B cell (primary cell): ENCODE measurements around the gene ZIC4. TPM values are rescaled to one million over a fixed set of nuclear protein-coding genes. Genes with fewer than 3 reads are reported as not detected.

Experiments
- ATAC-seq: fragments of 200-7000 bp; cut with Tn5 transposase; one replicate; pipeline ENCODE4 v1.10.0; 2021; ENCODE audit warnings: low read depth, mild to moderate bottlenecking, moderate number of reproducible peaks, moderate library complexity
- CTCF ChIA-PET: fragments of 350-600 bp; sonication (Branson Sonifier 250); formaldehyde crosslinking; loops from one replicate; lab custom pipeline; 2021; ENCODE audit warnings: antibody characterized with exemption, inconsistent platforms; lab: Charles Lee
- POLR2A ChIA-PET: fragments of 350-600 bp; sonication (Branson Sonifier 250); formaldehyde crosslinking; loops from one replicate; lab custom pipeline; 2021; ENCODE audit warnings: antibody characterized with exemption; lab: Charles Lee
- DNase-seq: peaks from one replicate; pipeline ENCODE4 v3.0.0; 2013
- H2AFZ ChIP-seq: 2 replicates; pipeline ENCODE4 v1.6.1; 2012; ENCODE audit warnings: mild to moderate bottlenecking, low read depth, low read length; ENCODE audit not compliant: insufficient read depth, poor library complexity, severe bottlenecking
- H3K27ac ChIP-seq, 2 donors: 1 replicate in 1 of 2; 2 replicates in 1 of 2; pipeline ENCODE4 v1.5.1; 2012 to 2013; ENCODE audit warnings: low read length in 2 of 2, mild to moderate bottlenecking in 2 of 2, moderate library complexity in 1 of 2
- H3K27me3 ChIP-seq, 4 experiments: fragments of 200-600 bp in 1 of 4; sonication (generic) in 1 of 4; replicated peaks in 1 of 4; 1 replicate in 2 of 4; 2 replicates in 2 of 4; pipeline versions ENCODE4 v1.6.1 to v1.7.0; 2013 to 2016; ENCODE audit warnings: low read length in 3 of 4, mild to moderate bottlenecking in 2 of 4, mixed read lengths in 1 of 4, moderate library complexity in 1 of 4; ENCODE audit not compliant: insufficient read depth in 4 of 4, control insufficient read depth in 3 of 4; ENCODE audit errors: control extremely low read depth in 1 of 4
- H3K36me3 ChIP-seq, 2 experiments: replicated peaks in 1 of 2; 1 replicate in 1 of 2; 2 replicates in 1 of 2; pipeline versions ENCODE4 v1.6.1 to v1.7.1; 2013; ENCODE audit warnings: low read length in 1 of 2; ENCODE audit not compliant: insufficient read depth in 2 of 2, control insufficient read depth in 1 of 2; ENCODE audit errors: control extremely low read depth in 1 of 2, extremely low read depth in 1 of 2
- H3K4me1 ChIP-seq, 2 donors: fragments of 200-600 bp in 1 of 2; sonication (generic) in 1 of 2; 1 replicate in 1 of 2; 2 replicates in 1 of 2; pipeline versions ENCODE4 v1.5.1 to v1.6.1; 2013 to 2017; ENCODE audit warnings: low read length in 2 of 2; ENCODE audit not compliant: control insufficient read depth in 2 of 2, insufficient read depth in 2 of 2
- H3K4me2 ChIP-seq: replicated peaks from 2 replicates; pipeline ENCODE3; 2012; ENCODE audit warnings: mild to moderate bottlenecking, low read depth, low read length; ENCODE audit not compliant: poor library complexity, severe bottlenecking
- H3K4me3 ChIP-seq, 5 experiments: fragments of 200-600 bp in 1 of 5; sonication (generic) in 1 of 5; 1 replicate in 3 of 5; 2 replicates in 2 of 5; pipeline versions ENCODE4 v1.5.1 to v1.7.0; 2011 to 2016; ENCODE audit warnings: low read length in 4 of 5, mild to moderate bottlenecking in 4 of 5, low read depth in 2 of 5, control low read depth in 1 of 5, moderate library complexity in 1 of 5; ENCODE audit not compliant: insufficient read depth in 1 of 5; ENCODE audit errors: control extremely low read depth in 1 of 5, extremely low read depth in 1 of 5
- H3K79me2 ChIP-seq: fragments of 200-600 bp; sonication (generic); one replicate; pipeline ENCODE4 v1.6.0; 2016; ENCODE audit warnings: low read length; ENCODE audit not compliant: control insufficient read depth, insufficient read depth
- H3K9ac ChIP-seq: fragments of 200-600 bp; sonication (generic); 2 replicates; pipeline ENCODE4 v1.6.1; 2017; ENCODE audit warnings: mild to moderate bottlenecking, low read length, moderate library complexity
- H3K9me3 ChIP-seq, 3 donors: one replicate each; pipeline versions ENCODE4 v1.6.1 to v1.7.1; 2013; ENCODE audit warnings: low read length in 2 of 3; ENCODE audit not compliant: control insufficient read depth in 2 of 3, insufficient read depth in 1 of 3; ENCODE audit errors: control extremely low read depth in 1 of 3
- H4K20me1 ChIP-seq: 2 replicates; pipeline ENCODE4 v1.6.0; 2012; ENCODE audit warnings: mild to moderate bottlenecking, low read length; ENCODE audit not compliant: insufficient read depth, control insufficient read depth, poor library complexity, severe bottlenecking
- H3K27ac Mint-ChIP-seq: one replicate; pipeline ENCODE4 v1.8.0; 2021; ENCODE audit warnings: mixed read lengths
- H3K27me3 Mint-ChIP-seq: one replicate; pipeline ENCODE4 v1.8.0; 2021; ENCODE audit warnings: mixed read lengths
- H3K4me1 Mint-ChIP-seq: one replicate; pipeline ENCODE4 v1.8.0; 2021; ENCODE audit warnings: mixed read lengths
- H3K4me3 Mint-ChIP-seq: one replicate; pipeline ENCODE4 v1.8.0; 2021; ENCODE audit warnings: mixed read lengths
- H3K9me3 Mint-ChIP-seq: one replicate; pipeline ENCODE4 v1.8.0; 2022; ENCODE audit warnings: mixed read lengths; ENCODE audit not compliant: insufficient read depth
- CTCF ChIP-seq: fragments of 200-600 bp; IDR thresholded peaks from one replicate; pipeline ENCODE4 v1.8.0; 2022; ENCODE audit warnings: antibody characterized with exemption, mild to moderate bottlenecking
- EZH2 ChIP-seq: IDR thresholded peaks from 2 replicates; pipeline ENCODE4 v1.6.1; 2012; ENCODE audit warnings: borderline replicate concordance, low read depth, mild to moderate bottlenecking, moderate library complexity, low read length; ENCODE audit not compliant: insufficient read depth, poor library complexity, severe bottlenecking
- WGBS: methylation state at CpG from one replicate; pipeline ENCODE4 v1.1.5; 2013; ENCODE audit warnings: missing lambda C conversion rate; ENCODE audit not compliant: insufficient coverage; 5-methylcytosine and 5-hydroxymethylcytosine counted together
- intact Hi-C: fragments of 100-400 bp; cut with micrococcal nuclease; formaldehyde crosslinking; loops from one replicate; pipeline ENCODE4 v1.10.0; 2022
- polyA plus RNA-seq: library from polyadenylated mRNA; depleted of rRNA; stranded (reverse); fragments of >200 nt; gene quantifications from 2 replicates; pipeline ENCODE4 v1.2.3, GENCODE V29; 2012
- total RNA-seq, 2 donors: library from RNA; stranded (reverse); fragments of 120-200 nt in 1 of 2; gene quantifications; 1 replicate in 1 of 2; 2 replicates in 1 of 2; pipeline versions ENCODE4 v1.2.3 to v1.2.4, GENCODE V29; 2013 to 2022

Gene ZIC4
- total and polyA plus RNA-seq, 2 donors (not counting 1 experiment from before 2014, with no cell fraction given), result not detected

GRCh38 chr3:147428754-147429153 lies 22.4 kb upstream of the ZIC4 start:
- H3K4me1 Mint-ChIP-seq, result no peaks in the 10 kb centered on the region
- TF ChIP-seq CTCF (no peak), EZH2 (no peak)
- no peaks in the 10 kb centered on the region for H3K4me1 ChIP-seq
- intact Hi-C loops, result no loop called here
- no peaks in the 10 kb centered on the region for H3K9me3 Mint-ChIP-seq
- ATAC-seq (no peak), DNase-seq (no peak)
- no peak overlapping the region for H3K4me3 ChIP-seq
- H3K4me3 Mint-ChIP-seq, result no peak overlapping the region
- no peaks in the 10 kb centered on the region for H3K79me2 ChIP-seq
- H3K4me2 ChIP-seq, result no peak overlapping the region
- no peak overlapping the region for H2AFZ ChIP-seq
- peaks cover 0 to 6% (median 0%) of the 10 kb centered on the region in 3 donors for H3K9me3 ChIP-seq
- POLR2A ChIA-PET, result no interaction called here
- H3K27me3 Mint-ChIP-seq, result peaks cover 19% of the 10 kb centered on the region
- WGBS, result no CpG with 5 or more reads among the region's 2 CpGs
- no peak overlapping the region for H3K27ac Mint-ChIP-seq
- no peaks in the 10 kb centered on the region for H3K36me3 ChIP-seq
- H3K27ac ChIP-seq, result no peak overlapping the region
- no peak overlapping the region for H3K9ac ChIP-seq
- H4K20me1 ChIP-seq, result no peaks in the 10 kb centered on the region
- H3K27me3 ChIP-seq, result peaks cover 0 to 12% (median 2%) of the 10 kb centered on the region in 4 experiments
- CTCF ChIA-PET, result no interaction called here

GRCh38 chr3:147428326-147428725 lies 22.0 kb upstream of the ZIC4 start:
- TF ChIP-seq EZH2, result no peak
- TF ChIP-seq CTCF, result no peak
- ChIA-PET POLR2A (no interaction called here), CTCF (no interaction called here)
- DNase-seq (no peak), ATAC-seq (no peak)
- no peaks in the 10 kb centered on the region for H3K9me3 Mint-ChIP-seq
- no peaks in the 10 kb centered on the region for H3K79me2 ChIP-seq
- peaks cover 0 to 10% (median 0%) of the 10 kb centered on the region in 3 donors for H3K9me3 ChIP-seq
- no peak overlapping the region for H3K4me3 Mint-ChIP-seq
- no peak overlapping the region for H2AFZ ChIP-seq
- H3K27ac Mint-ChIP-seq, result no peak overlapping the region
- peaks cover 24% of the 10 kb centered on the region for H3K27me3 Mint-ChIP-seq
- H3K4me2 ChIP-seq, result no peak overlapping the region
- peaks cover 0 to 16% (median 4%) of the 10 kb centered on the region in 4 experiments for H3K27me3 ChIP-seq
- no peaks in the 10 kb centered on the region for H4K20me1 ChIP-seq
- no peak overlapping the region for H3K9ac ChIP-seq
- H3K27ac ChIP-seq, result no peak overlapping the region
- H3K36me3 ChIP-seq, result no peaks in the 10 kb centered on the region
- H3K4me3 ChIP-seq, result no peak overlapping the region
- intact Hi-C loops, result no loop called here
- H3K4me1 Mint-ChIP-seq, result no peaks in the 10 kb centered on the region
- no peaks in the 10 kb centered on the region for H3K4me1 ChIP-seq
- no CpG with 5 or more reads among the region's 1 CpG for WGBS
